GM12878 (cell line): ENCODE measurements around the gene SYCN. TPM values are rescaled to one million over a fixed set of nuclear protein-coding genes. Genes with fewer than 3 reads are reported as not detected.

Experiments
- ATAC-seq: fragments of 200-7000 bp; cut with Tn5 transposase; 3 replicates; pipeline ENCODE4 v1.9.1; 2020; ENCODE audit warnings: mild to moderate bottlenecking, moderate library complexity
- BruUV-seq: library from RNA; stranded (reverse); fragments of 400-500 nt; replicated peaks from 2 replicates; lab custom pipeline; 2021; lab: Mats Ljungman, UMichigan
- CTCF ChIA-PET: fragments of 300-600 bp; sonication (Branson Sonifier 250); formaldehyde crosslinking; extraction: SDS; loops from one replicate; lab custom pipeline; 2021; ENCODE audit warnings: inconsistent platforms; lab: Yijun Ruan, JAX
- POLR2A ChIA-PET: fragments of 350-600 bp; formaldehyde crosslinking; extraction: SDS; loops from one replicate; lab custom pipeline; 2021; ENCODE audit warnings: inconsistent platforms; lab: Charles Lee
- RAD21 ChIA-PET: fragments of 300-600 bp; sonication (Branson Sonifier 250); formaldehyde crosslinking; loops from one replicate; lab custom pipeline; 2023; ENCODE audit warnings: antibody characterized with exemption; ENCODE audit not compliant: unreplicated experiment; lab: Charles Lee
- SMC1A ChIA-PET: fragments of 300-600 bp; sonication (Branson Sonifier 250); formaldehyde crosslinking; loops from one replicate; lab custom pipeline; 2023; ENCODE audit not compliant: unreplicated experiment, uncharacterized antibody; lab: Charles Lee
- DNase-seq: peaks from one replicate; pipeline ENCODE4 v3.0.0-alpha.2; 2011; ENCODE audit warnings: low read depth, low spot score
- FAIRE-seq: peaks from 3 replicates; lab custom pipeline; 2011; peaks lifted over from hg19 to GRCh38; lab: Jason Lieb, UNC
- H2AFZ ChIP-seq: 2 replicates; pipeline ENCODE4 v1.6.0; 2011; ENCODE audit warnings: low read depth, low read length, control low read depth; ENCODE audit not compliant: control insufficient read depth
- H3K27ac ChIP-seq: 2 replicates; pipeline ENCODE4 v1.5.1; 2011; ENCODE audit warnings: control low read depth; ENCODE audit not compliant: control insufficient read depth, insufficient read depth
- H3K27me3 ChIP-seq, 2 experiments: replicated peaks in 1 of 2; 2 replicates each; pipeline versions ENCODE4 v1.6.0 to v1.6.1; 2011; ENCODE audit warnings: low read length in 1 of 2; ENCODE audit not compliant: control insufficient read depth in 2 of 2, insufficient read depth in 2 of 2
- H3K36me3 ChIP-seq, 2 experiments: 2 replicates each; pipeline ENCODE4 v1.5.1; 2011; ENCODE audit warnings: low read length in 1 of 2; ENCODE audit not compliant: control insufficient read depth in 2 of 2, insufficient read depth in 2 of 2
- H3K4me1 ChIP-seq: 2 replicates; pipeline ENCODE4 v1.6.1; 2011; ENCODE audit warnings: mild to moderate bottlenecking, low read length, moderate library complexity, mixed read lengths; ENCODE audit not compliant: control insufficient read depth, insufficient read depth
- H3K4me2 ChIP-seq: 2 replicates; pipeline ENCODE4 v1.6.0; 2011; ENCODE audit warnings: control low read depth; ENCODE audit not compliant: control insufficient read depth, insufficient read depth
- H3K4me3 ChIP-seq: fragments of 200-600 bp; sonication (generic); 2 replicates; pipeline ENCODE4 v1.5.1; 2016
- H3K79me2 ChIP-seq: 2 replicates; pipeline ENCODE4 v1.6.0; 2011; ENCODE audit warnings: low read length; ENCODE audit not compliant: control insufficient read depth, insufficient read depth
- H3K9ac ChIP-seq: 2 replicates; pipeline ENCODE4 v1.8.0; 2011; ENCODE audit warnings: low read length, control low read depth, mixed read lengths; ENCODE audit not compliant: control insufficient read depth, insufficient read depth
- H3K9me3 ChIP-seq: replicated peaks from 3 replicates; pipeline ENCODE4 v1.5.1; 2011; ENCODE audit warnings: mild to moderate bottlenecking, low read length; ENCODE audit not compliant: control insufficient read depth, insufficient read depth
- H4K20me1 ChIP-seq: 2 replicates; pipeline ENCODE4 v1.6.0; 2011; ENCODE audit not compliant: control insufficient read depth, insufficient read depth
- BCL11A ChIP-seq: IDR thresholded peaks from 2 replicates; pipeline ENCODE4 v1.6.1; 2011; ENCODE audit warnings: low read depth, low read length
- BRCA1 ChIP-seq: IDR thresholded peaks from 2 replicates; pipeline ENCODE4 v1.6.1; 2011; ENCODE audit warnings: low read depth, low read length, improper control_type of control experiment
- CREM ChIP-seq: IDR thresholded peaks from 2 replicates; pipeline ENCODE4 v1.6.1; 2014; ENCODE audit warnings: antibody characterized with exemption, low read depth
- ELK1 ChIP-seq: IDR thresholded peaks from 2 replicates; pipeline ENCODE4 v1.6.1; 2012; ENCODE audit warnings: low read depth, low read length, improper control_type of control experiment
- FOS ChIP-seq: IDR thresholded peaks from 3 replicates; pipeline ENCODE4 v1.6.1; 2011; ENCODE audit warnings: borderline replicate concordance; ENCODE audit not compliant: insufficient read length; ENCODE audit errors: extremely low read depth
- MAX ChIP-seq: IDR thresholded peaks from 2 replicates; pipeline ENCODE4 v1.6.1; 2012; ENCODE audit warnings: low read depth, low read length, improper control_type of control experiment
- MTA3 ChIP-seq: IDR thresholded peaks from 2 replicates; pipeline ENCODE4 v1.6.1; 2012; ENCODE audit warnings: low read length, inconsistent platforms, borderline replicate concordance
- MYB ChIP-seq: fragments of 150-350 bp; IDR thresholded peaks from 2 replicates; pipeline ENCODE4 v1.6.1; 2014; ENCODE audit warnings: mild to moderate bottlenecking, low read depth, low read length, borderline replicate concordance
- NFXL1 ChIP-seq: fragments of 450-650 bp; IDR thresholded peaks from 2 replicates; pipeline ENCODE4 v1.6.1; 2017; ENCODE audit warnings: antibody characterized with exemption, mild to moderate bottlenecking, borderline replicate concordance
- RB1 ChIP-seq: fragments of 450-650 bp; formaldehyde crosslinking; IDR thresholded peaks from 2 replicates; pipeline ENCODE4 v1.6.1; 2017; ENCODE audit warnings: mild to moderate bottlenecking, borderline replicate concordance
- SREBF2 ChIP-seq: IDR thresholded peaks from 2 replicates; pipeline ENCODE4 v1.6.1; 2012; ENCODE audit warnings: mild to moderate bottlenecking, low read length
- TCF3 ChIP-seq: IDR thresholded peaks from 2 replicates; pipeline ENCODE4 v1.6.1; 2012; ENCODE audit warnings: low read depth, mild to moderate bottlenecking, low read length, borderline replicate concordance; ENCODE audit not compliant: insufficient read depth
- ZNF622 ChIP-seq: fragments of 450-650 bp; IDR thresholded peaks from 2 replicates; pipeline ENCODE4 v1.6.1; 2017; ENCODE audit warnings: mild to moderate bottlenecking, inconsistent platforms
- WGBS: methylation state at CpG from one replicate; pipeline ENCODE4 v1.1.6; 2016; ENCODE audit warnings: low lambda C conversion rate; ENCODE audit not compliant: insufficient replicate concordance, insufficient coverage; ENCODE audit errors: missing lambda C conversion rate; 5-methylcytosine and 5-hydroxymethylcytosine counted together
- in situ Hi-C: fragments of 300-500 bp; cut with MboI; formaldehyde crosslinking; loops from 9 replicates; pipeline ENCODE4 v1.14.3; 2018; ENCODE audit warnings: mixed read lengths
- intact Hi-C: fragments of 100-400 bp; cut with micrococcal nuclease; formaldehyde crosslinking; loops from one replicate; pipeline ENCODE4 v1.14.2; 2022; ENCODE audit not compliant: unreplicated experiment
- polyA plus RNA-seq, 11 experiments: library from polyadenylated mRNA; depleted of rRNA in 4 of 11; unstranded in 6 of 11; stranded (reverse) in 5 of 11; fragments of >200 nt; fragmentation: Nextera tagmentation in 4 of 11; fragmentation: Illumina TruSeq in 1 of 11; extraction: Ambion mirVana in 4 of 11; extraction: Trizol in 1 of 11; gene quantifications; 1 replicate in 1 of 11; 2 replicates in 10 of 11; pipeline versions ENCODE4 v1.2.1 to v1.2.3, GENCODE V29; 2011 to 2016; ENCODE audit warnings: inconsistent platforms in 2 of 11, missing spikeins in 2 of 11, low read depth in 1 of 11
- total RNA-seq, 4 experiments: library from RNA; depleted of rRNA in 3 of 4; stranded (reverse); fragments of >200 nt in 3 of 4; fragmentation: Illumina TruSeq in 1 of 4; extraction: Trizol in 1 of 4; gene quantifications; 2 replicates each; pipeline versions ENCODE4 v1.2.1 to v1.2.3, GENCODE V29; 2013 to 2021
- TF ChIP-seq, protein P1 (sequence below): fragments of 450-650 bp; IDR thresholded peaks from 2 replicates; pipeline ENCODE4 v1.6.1; 2017; ENCODE audit warnings: borderline replicate concordance
- TF ChIP-seq, protein P2 (sequence below): fragments of 450-650 bp; IDR thresholded peaks from 2 replicates; pipeline ENCODE4 v1.6.1; 2017; ENCODE audit warnings: mild to moderate bottlenecking, moderate library complexity
- TF ChIP-seq, protein P3 (sequence below), 3 experiments: IDR thresholded peaks in 2 of 3; conservative IDR thresholded peaks in 1 of 3; 2 replicates each; pipeline ENCODE4 v1.5.1; 2011; ENCODE audit warnings: low read depth in 3 of 3, low read length in 3 of 3, mild to moderate bottlenecking in 3 of 3, control low read depth in 2 of 3, moderate library complexity in 2 of 3, inconsistent platforms in 1 of 3, mixed read lengths in 1 of 3; ENCODE audit not compliant: control insufficient read depth in 2 of 3, insufficient read depth in 1 of 3; ENCODE audit errors: extremely low read depth in 1 of 3

The SYCN gene
- total and polyA plus RNA-seq, 10 of the 15 experiments (the other 5 are each of a cell fraction or from before 2014, with no cell fraction given) = 0.54 TPM; not detected in 9

DNA sequence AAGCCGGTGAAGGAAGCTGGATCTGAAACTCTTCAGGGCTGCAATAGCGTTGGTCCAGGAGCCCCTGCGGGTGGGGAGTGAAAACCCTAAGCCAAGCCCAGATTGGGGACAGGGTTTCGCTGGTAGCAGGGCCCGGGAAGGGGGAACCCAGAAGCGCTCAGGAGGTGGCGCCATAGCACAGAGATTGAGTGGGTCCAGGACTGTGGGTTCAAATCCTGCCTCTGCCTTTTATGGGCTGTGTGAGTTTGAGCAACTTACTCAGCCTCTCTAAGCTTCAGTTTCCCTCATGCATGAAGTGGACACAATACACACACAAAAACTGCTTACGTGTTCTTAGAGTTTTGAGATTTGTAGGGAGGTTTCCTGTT is 8.3 kb upstream of the SYCN start:
- SMC1A ChIA-PET = interaction anchor here (0.7 to 1.6 kb wide), 3 partner anchors 110 to 418 kb away, joined by 3 read pairs; no protein-coding TSS in a partner anchor
- peak; percentile 2 for DNase-seq
- H3K4me2 ChIP-seq = no peak overlapping the region
- in situ Hi-C loops (no loop called here), intact Hi-C loops (loop anchor here (5.0 kb wide), 2 partner anchors 115 to 200 kb away; partner anchors contain the start of gene PLEKHG2)
- H3K79me2 ChIP-seq = no peaks in the 10 kb centered on the region
- RAD21 ChIA-PET = interaction anchor here (0.5 kb wide), 1 partner anchor 952 kb away, joined by 3 read pairs; no protein-coding TSS in a partner anchor
- no peak overlapping the region for H3K9ac ChIP-seq
- H3K27me3 ChIP-seq = peaks cover 0 to 3% of the 10 kb centered on the region in 2 experiments; a peak in 1 of 4 replicates
- no peak overlapping the region for H2AFZ ChIP-seq
- no peak overlapping the region for H3K4me3 ChIP-seq
- FAIRE-seq = no peak
- POLR2A ChIA-PET = interaction anchor here (0.5 kb wide), 1 partner anchor 844 kb away, joined by 3 read pairs; no protein-coding TSS in a partner anchor
- no peaks in the 10 kb centered on the region for H3K4me1 ChIP-seq
- BruUV-seq = no TSS peak
- H4K20me1 ChIP-seq = no peaks in the 10 kb centered on the region
- CTCF ChIA-PET = interaction anchor here (0.6 to 4.0 kb wide), 2 partner anchors 38 to 115 kb away, joined by 3 to 28 read pairs; no protein-coding TSS in a partner anchor
- H3K36me3 ChIP-seq = no peaks in the 10 kb centered on the region
- WGBS = 5% methylated on average over 8 of the region's 8 CpGs
- peak; percentile 83 for ATAC-seq
- no peaks in the 10 kb centered on the region; the same call in 2 of the 3 replicates for H3K9me3 ChIP-seq
- no peak overlapping the region for H3K27ac ChIP-seq
- TF ChIP-seq RB1 (no peak), ZNF622 (no peak), BRCA1 (no peak), MYB (no peak), BCL11A (no peak), SREBF2 (no peak), TCF3 (no peak), FOS (no peak), MAX (no peak), MTA3 (no peak), NFXL1 (no peak), ELK1 (no peak), CREM (no peak)
- TF ChIP-seq, protein P1, sequence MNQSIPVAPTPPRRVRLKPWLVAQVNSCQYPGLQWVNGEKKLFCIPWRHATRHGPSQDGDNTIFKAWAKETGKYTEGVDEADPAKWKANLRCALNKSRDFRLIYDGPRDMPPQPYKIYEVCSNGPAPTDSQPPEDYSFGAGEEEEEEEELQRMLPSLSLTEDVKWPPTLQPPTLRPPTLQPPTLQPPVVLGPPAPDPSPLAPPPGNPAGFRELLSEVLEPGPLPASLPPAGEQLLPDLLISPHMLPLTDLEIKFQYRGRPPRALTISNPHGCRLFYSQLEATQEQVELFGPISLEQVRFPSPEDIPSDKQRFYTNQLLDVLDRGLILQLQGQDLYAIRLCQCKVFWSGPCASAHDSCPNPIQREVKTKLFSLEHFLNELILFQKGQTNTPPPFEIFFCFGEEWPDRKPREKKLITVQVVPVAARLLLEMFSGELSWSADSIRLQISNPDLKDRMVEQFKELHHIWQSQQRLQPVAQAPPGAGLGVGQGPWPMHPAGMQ = no peak
- TF ChIP-seq, protein P2, sequence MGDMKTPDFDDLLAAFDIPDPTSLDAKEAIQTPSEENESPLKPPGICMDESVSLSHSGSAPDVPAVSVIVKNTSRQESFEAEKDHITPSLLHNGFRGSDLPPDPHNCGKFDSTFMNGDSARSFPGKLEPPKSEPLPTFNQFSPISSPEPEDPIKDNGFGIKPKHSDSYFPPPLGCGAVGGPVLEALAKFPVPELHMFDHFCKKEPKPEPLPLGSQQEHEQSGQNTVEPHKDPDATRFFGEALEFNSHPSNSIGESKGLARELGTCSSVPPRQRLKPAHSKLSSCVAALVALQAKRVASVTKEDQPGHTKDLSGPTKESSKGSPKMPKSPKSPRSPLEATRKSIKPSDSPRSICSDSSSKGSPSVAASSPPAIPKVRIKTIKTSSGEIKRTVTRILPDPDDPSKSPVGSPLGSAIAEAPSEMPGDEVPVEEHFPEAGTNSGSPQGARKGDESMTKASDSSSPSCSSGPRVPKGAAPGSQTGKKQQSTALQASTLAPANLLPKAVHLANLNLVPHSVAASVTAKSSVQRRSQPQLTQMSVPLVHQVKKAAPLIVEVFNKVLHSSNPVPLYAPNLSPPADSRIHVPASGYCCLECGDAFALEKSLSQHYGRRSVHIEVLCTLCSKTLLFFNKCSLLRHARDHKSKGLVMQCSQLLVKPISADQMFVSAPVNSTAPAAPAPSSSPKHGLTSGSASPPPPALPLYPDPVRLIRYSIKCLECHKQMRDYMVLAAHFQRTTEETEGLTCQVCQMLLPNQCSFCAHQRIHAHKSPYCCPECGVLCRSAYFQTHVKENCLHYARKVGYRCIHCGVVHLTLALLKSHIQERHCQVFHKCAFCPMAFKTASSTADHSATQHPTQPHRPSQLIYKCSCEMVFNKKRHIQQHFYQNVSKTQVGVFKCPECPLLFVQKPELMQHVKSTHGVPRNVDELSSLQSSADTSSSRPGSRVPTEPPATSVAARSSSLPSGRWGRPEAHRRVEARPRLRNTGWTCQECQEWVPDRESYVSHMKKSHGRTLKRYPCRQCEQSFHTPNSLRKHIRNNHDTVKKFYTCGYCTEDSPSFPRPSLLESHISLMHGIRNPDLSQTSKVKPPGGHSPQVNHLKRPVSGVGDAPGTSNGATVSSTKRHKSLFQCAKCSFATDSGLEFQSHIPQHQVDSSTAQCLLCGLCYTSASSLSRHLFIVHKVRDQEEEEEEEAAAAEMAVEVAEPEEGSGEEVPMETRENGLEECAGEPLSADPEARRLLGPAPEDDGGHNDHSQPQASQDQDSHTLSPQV = no peak
- TF ChIP-seq, protein P3, sequence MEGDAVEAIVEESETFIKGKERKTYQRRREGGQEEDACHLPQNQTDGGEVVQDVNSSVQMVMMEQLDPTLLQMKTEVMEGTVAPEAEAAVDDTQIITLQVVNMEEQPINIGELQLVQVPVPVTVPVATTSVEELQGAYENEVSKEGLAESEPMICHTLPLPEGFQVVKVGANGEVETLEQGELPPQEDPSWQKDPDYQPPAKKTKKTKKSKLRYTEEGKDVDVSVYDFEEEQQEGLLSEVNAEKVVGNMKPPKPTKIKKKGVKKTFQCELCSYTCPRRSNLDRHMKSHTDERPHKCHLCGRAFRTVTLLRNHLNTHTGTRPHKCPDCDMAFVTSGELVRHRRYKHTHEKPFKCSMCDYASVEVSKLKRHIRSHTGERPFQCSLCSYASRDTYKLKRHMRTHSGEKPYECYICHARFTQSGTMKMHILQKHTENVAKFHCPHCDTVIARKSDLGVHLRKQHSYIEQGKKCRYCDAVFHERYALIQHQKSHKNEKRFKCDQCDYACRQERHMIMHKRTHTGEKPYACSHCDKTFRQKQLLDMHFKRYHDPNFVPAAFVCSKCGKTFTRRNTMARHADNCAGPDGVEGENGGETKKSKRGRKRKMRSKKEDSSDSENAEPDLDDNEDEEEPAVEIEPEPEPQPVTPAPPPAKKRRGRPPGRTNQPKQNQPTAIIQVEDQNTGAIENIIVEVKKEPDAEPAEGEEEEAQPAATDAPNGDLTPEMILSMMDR (IDR thresholded peaks at IDR 0.05 in 2 of 3, conservative IDR thresholded peaks at IDR 0.05 in 1 of 3; ENCODE audit: control insufficient read depth in 2 of 3, extremely low read depth in 1 of 3, insufficient read depth in 1 of 3, low read depth in 3 of 3, low read length in 3 of 3) = peak; percentile 49 to 56 (median 55); a peak in 5 of 6 replicates
